ENCODE results near the gene IL17C. TPM values are rescaled to one million over a fixed set of nuclear protein-coding genes. Genes with fewer than 3 reads are reported as not detected.

The IL17C gene
- total and polyA plus RNA-seq, 9 of the 15 experiments (the other 6 are each of a cell fraction or from before 2014, with no cell fraction given): not detected

DNA sequence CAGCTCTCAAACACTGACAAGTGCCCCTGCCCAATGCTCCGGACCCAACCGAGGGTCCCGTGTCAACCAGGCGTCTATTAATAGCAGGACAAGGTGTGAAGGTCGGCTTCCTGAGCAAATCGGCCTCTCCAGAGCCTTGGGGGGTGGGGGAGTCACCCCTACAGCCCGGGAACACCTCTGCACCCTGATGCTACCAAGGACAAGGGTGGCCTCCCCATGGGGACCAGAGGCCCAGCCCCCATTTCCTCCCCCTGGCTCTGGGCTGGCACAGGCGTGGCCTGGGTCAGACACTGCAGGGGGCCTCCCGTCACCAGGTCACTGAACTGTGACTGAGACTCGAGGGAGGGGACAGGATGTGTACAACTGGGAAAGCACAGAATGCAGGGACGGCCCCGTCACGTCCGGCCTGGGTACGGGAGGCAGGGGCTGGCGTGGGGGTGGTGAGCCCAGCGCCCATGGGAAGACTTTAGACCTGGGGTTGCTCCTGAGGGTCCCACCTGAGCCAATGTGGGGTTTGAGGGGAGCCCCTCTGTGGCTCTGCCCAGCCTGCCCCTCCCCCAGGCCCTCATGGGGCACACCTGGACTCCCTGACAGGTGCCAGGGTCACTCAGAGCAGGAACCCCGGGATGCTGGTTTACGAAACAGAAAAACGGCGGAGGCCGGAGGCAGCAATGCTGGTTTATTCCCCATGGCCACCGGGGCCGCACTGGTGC lies 13.1 kb downstream of the IL17C start (continued):
- TF ChIP-seq, protein P1, sequence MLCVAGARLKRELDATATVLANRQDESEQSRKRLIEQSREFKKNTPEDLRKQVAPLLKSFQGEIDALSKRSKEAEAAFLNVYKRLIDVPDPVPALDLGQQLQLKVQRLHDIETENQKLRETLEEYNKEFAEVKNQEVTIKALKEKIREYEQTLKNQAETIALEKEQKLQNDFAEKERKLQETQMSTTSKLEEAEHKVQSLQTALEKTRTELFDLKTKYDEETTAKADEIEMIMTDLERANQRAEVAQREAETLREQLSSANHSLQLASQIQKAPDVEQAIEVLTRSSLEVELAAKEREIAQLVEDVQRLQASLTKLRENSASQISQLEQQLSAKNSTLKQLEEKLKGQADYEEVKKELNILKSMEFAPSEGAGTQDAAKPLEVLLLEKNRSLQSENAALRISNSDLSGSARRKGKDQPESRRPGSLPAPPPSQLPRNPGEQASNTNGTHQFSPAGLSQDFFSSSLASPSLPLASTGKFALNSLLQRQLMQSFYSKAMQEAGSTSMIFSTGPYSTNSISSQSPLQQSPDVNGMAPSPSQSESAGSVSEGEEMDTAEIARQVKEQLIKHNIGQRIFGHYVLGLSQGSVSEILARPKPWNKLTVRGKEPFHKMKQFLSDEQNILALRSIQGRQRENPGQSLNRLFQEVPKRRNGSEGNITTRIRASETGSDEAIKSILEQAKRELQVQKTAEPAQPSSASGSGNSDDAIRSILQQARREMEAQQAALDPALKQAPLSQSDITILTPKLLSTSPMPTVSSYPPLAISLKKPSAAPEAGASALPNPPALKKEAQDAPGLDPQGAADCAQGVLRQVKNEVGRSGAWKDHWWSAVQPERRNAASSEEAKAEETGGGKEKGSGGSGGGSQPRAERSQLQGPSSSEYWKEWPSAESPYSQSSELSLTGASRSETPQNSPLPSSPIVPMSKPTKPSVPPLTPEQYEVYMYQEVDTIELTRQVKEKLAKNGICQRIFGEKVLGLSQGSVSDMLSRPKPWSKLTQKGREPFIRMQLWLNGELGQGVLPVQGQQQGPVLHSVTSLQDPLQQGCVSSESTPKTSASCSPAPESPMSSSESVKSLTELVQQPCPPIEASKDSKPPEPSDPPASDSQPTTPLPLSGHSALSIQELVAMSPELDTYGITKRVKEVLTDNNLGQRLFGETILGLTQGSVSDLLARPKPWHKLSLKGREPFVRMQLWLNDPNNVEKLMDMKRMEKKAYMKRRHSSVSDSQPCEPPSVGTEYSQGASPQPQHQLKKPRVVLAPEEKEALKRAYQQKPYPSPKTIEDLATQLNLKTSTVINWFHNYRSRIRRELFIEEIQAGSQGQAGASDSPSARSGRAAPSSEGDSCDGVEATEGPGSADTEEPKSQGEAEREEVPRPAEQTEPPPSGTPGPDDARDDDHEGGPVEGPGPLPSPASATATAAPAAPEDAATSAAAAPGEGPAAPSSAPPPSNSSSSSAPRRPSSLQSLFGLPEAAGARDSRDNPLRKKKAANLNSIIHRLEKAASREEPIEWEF (CRISPR knock-in tag; IDR thresholded peaks at IDR 0.05): no peak
- TF ChIP-seq ZNF584 (CRISPR knock-in tag; IDR thresholded peaks at IDR 0.05; ENCODE audit: low read depth) (no peak), ZKSCAN1 (IDR thresholded peaks at IDR 0.05; ENCODE audit: low read depth, low read length) (no peak), ASH1L (IDR thresholded peaks at IDR 0.05; ENCODE audit: borderline replicate concordance, low read depth, partially characterized antibody) (no peak), ZNF24 (IDR thresholded peaks at IDR 0.05) (no peak), ZNF263 (CRISPR knock-in tag; IDR thresholded peaks at IDR 0.05; ENCODE audit: borderline replicate concordance) (no peak), FOS (IDR thresholded peaks at IDR 0.05; ENCODE audit: extremely low read depth, insufficient read length) (no peak), SMARCA4 (IDR thresholded peaks at IDR 0.05) (no peak; the same call in 1 of the 2 replicates), THRAP3 (IDR thresholded peaks at IDR 0.05; ENCODE audit: borderline replicate concordance) (no peak), ZNF133 (CRISPR knock-in tag; IDR thresholded peaks at IDR 0.05) (no peak), ZNF778 (CRISPR knock-in tag; IDR thresholded peaks at IDR 0.05) (no peak), ZNF134 (CRISPR knock-in tag; conservative IDR thresholded peaks at IDR 0.05) (no peak), GTF2A2 (tag; IDR thresholded peaks at IDR 0.05) (no peak), PHTF2 (CRISPR knock-in tag; IDR thresholded peaks at IDR 0.05) (no peak), KLF13 (tag; IDR thresholded peaks at IDR 0.05; ENCODE audit: borderline replicate concordance, low read depth) (no peak), SREBF1 (IDR thresholded peaks at IDR 0.05; ENCODE audit: borderline replicate concordance, low read depth, low read length) (no peak)
- TF ChIP-seq, protein P2, sequence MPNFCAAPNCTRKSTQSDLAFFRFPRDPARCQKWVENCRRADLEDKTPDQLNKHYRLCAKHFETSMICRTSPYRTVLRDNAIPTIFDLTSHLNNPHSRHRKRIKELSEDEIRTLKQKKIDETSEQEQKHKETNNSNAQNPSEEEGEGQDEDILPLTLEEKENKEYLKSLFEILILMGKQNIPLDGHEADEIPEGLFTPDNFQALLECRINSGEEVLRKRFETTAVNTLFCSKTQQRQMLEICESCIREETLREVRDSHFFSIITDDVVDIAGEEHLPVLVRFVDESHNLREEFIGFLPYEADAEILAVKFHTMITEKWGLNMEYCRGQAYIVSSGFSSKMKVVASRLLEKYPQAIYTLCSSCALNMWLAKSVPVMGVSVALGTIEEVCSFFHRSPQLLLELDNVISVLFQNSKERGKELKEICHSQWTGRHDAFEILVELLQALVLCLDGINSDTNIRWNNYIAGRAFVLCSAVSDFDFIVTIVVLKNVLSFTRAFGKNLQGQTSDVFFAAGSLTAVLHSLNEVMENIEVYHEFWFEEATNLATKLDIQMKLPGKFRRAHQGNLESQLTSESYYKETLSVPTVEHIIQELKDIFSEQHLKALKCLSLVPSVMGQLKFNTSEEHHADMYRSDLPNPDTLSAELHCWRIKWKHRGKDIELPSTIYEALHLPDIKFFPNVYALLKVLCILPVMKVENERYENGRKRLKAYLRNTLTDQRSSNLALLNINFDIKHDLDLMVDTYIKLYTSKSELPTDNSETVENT (CRISPR knock-in tag; IDR thresholded peaks at IDR 0.05): no peak
- TF ChIP-seq, protein P3, sequence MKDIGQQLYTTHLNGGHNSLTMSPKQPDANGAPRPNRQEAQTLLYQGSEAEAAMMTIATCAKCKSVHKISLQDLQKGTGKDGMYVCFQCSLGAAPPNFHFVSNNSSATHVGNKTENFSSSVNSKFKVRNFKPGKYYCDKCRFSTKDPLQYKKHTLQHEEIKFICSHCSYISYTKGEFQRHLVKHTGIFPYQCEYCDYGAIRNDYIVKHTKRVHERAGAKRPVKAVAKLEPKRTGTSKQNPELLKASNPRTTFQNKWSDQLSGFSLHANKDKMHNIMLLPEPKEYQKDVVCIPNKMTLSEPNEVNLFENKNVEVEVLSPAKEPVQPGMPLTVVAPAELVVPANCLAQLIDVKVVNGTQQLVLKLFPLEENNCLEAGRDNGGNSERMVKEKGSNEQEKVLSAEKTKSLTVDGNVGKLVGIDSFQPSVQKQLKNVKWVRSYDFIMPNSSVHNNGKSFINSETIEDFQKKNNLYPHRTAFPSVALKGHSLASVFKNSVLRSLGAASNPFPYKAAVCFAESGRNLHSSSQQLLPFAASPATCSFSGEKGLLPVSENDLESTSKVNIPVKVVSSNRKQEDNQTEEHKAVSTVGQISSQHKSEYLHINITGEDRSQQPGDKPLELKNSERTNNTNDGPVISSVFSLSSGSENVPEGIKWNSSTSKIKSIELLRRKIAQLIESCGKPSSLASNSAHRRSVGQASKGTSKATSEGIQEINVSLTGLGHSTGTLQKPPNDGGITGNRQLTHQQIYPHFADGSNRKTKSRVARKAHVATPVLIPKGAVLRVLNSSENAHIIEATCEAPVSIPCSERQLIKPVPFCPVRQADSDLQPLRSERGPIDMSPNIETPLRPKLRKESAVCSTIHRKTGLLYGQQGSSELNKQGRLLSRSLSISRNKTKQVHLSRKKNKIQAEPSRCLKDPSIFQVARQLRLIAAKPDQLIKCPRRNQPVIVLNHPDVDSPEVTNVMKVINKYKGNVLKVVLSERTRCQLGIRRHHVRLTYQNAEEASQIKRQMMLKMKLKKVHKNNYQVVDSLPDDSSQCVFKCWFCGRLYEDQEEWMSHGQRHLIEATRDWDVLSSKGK (CRISPR knock-in tag; IDR thresholded peaks at IDR 0.05): no peak

Data from K562 (cell line).